ENCODE results near the gene RRAS. TPM values are rescaled to one million over a fixed set of nuclear protein-coding genes. Genes with fewer than 3 reads are reported as not detected.

RRAS gene
- polyA plus RNA-seq, 1 donor from 2014 or later: not detected

DNA sequence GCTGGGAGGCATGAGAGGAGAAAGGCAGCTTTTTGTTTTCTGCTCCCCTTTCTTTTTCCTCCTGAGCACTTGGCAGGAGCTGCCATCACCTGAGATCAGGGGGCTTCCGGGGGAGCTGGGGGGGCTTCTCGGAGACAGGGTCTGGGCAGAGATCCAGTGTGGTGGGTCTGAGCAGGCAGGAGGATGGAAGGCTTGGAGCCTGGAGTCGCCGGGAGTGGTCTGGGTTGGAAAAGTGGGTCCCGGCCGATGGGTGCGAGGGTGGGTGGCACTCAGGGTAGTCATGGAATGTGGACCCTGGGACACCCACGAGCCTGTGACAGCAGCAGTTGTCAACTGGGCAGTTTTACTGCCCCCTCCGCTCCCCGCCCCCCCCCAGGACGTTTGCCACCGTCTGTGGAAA is 47.2 kb upstream of the RRAS start:
- Histone ChIP-seq H3F3A (ENCODE audit: insufficient read depth, low read length, poor library complexity, severe bottlenecking) (no peaks in the 10 kb centered on the region), H3K4me3 (ENCODE audit: low read length) (no peak overlapping the region), H3K9me2 (ENCODE audit: insufficient read depth, low read length) (no peaks in the 10 kb centered on the region), H3K9me3 (ENCODE audit: low read length) (no peaks in the 10 kb centered on the region), H3K27me3 (ENCODE audit: insufficient read depth, low read depth, low read length) (no peaks in the 10 kb centered on the region), H3K9ac (ENCODE audit: low read length) (no peak overlapping the region), H3K79me2 (replicated peaks; ENCODE audit: insufficient read depth, low read length) (peaks cover 7% of the 10 kb centered on the region), H3K36me3 (ENCODE audit: insufficient read depth, low read length) (no peaks in the 10 kb centered on the region), H4K20me1 (ENCODE audit: insufficient read depth) (no peaks in the 10 kb centered on the region), H3K27ac (ENCODE audit: low read length) (no peak overlapping the region), H2AFZ (ENCODE audit: low read depth, low read length) (no peak overlapping the region), H3K4me2 (ENCODE audit: low read length) (no peak overlapping the region)
- TF ChIP-seq, protein P1, sequence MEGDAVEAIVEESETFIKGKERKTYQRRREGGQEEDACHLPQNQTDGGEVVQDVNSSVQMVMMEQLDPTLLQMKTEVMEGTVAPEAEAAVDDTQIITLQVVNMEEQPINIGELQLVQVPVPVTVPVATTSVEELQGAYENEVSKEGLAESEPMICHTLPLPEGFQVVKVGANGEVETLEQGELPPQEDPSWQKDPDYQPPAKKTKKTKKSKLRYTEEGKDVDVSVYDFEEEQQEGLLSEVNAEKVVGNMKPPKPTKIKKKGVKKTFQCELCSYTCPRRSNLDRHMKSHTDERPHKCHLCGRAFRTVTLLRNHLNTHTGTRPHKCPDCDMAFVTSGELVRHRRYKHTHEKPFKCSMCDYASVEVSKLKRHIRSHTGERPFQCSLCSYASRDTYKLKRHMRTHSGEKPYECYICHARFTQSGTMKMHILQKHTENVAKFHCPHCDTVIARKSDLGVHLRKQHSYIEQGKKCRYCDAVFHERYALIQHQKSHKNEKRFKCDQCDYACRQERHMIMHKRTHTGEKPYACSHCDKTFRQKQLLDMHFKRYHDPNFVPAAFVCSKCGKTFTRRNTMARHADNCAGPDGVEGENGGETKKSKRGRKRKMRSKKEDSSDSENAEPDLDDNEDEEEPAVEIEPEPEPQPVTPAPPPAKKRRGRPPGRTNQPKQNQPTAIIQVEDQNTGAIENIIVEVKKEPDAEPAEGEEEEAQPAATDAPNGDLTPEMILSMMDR (IDR thresholded peaks at IDR 0.05; ENCODE audit: poor library complexity, severe bottlenecking): no peak
- no peak for TF ChIP-seq TAF1 (IDR thresholded peaks at IDR 0.05; ENCODE audit: low read depth)
- no peak for TF ChIP-seq EZH2 (IDR thresholded peaks at IDR 0.05; ENCODE audit: borderline replicate concordance, insufficient read depth, low read length, poor library complexity, severe bottlenecking)
- no peak for TF ChIP-seq SMC3 (conservative IDR thresholded peaks at IDR 0.05; ENCODE audit: poor library complexity)

DNA sequence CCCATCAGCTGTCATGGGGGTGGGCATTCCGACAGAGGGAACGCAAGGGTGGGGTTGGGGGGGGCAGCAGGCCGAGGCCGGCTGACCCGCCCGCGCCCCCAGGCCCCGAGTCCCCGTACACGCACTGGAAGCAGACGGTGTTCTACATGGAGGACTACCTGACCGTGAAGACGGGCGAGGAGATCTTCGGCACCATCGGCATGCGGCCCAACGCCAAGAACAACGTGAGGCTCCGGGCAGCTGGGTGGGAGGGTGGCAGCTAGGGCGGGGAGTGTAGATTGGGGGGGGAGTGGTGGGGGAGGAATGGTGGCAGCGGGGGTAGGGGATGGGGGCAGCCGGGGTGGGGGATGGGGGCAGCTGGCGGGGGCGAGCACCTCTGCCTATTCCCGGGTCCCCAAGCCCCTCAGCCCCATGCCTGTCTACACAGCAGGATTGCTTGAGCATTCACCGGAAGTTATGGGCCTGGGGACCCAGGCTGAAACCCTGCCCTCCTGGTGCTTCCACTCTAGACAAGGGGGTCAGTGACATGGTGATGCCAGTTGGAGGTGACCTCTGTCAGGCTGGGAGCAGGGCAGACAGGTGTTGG is 46.7 kb upstream of the RRAS start:
- Histone ChIP-seq H3K9ac (ENCODE audit: low read length) (no peak overlapping the region), H3K27me3 (ENCODE audit: insufficient read depth, low read depth, low read length) (no peaks in the 10 kb centered on the region), H3K9me2 (ENCODE audit: insufficient read depth, low read length) (no peaks in the 10 kb centered on the region), H3K79me2 (replicated peaks; ENCODE audit: insufficient read depth, low read length) (peaks cover 2% of the 10 kb centered on the region), H3K4me2 (ENCODE audit: low read length) (no peak overlapping the region), H3K9me3 (ENCODE audit: low read length) (no peaks in the 10 kb centered on the region), H2AFZ (ENCODE audit: low read depth, low read length) (no peak overlapping the region), H3F3A (ENCODE audit: insufficient read depth, low read length, poor library complexity, severe bottlenecking) (no peaks in the 10 kb centered on the region), H4K20me1 (ENCODE audit: insufficient read depth) (no peaks in the 10 kb centered on the region), H3K4me3 (ENCODE audit: low read length) (no peak overlapping the region), H3K27ac (ENCODE audit: low read length) (no peak overlapping the region), H3K36me3 (ENCODE audit: insufficient read depth, low read length) (no peaks in the 10 kb centered on the region)
- TF ChIP-seq TAF1 (IDR thresholded peaks at IDR 0.05; ENCODE audit: low read depth): no peak
- TF ChIP-seq EP300 (conservative IDR thresholded peaks at IDR 0.05; ENCODE audit: poor library complexity, severe bottlenecking): no peak
- no peak for TF ChIP-seq SMC3 (conservative IDR thresholded peaks at IDR 0.05; ENCODE audit: poor library complexity)
- TF ChIP-seq, protein P2, sequence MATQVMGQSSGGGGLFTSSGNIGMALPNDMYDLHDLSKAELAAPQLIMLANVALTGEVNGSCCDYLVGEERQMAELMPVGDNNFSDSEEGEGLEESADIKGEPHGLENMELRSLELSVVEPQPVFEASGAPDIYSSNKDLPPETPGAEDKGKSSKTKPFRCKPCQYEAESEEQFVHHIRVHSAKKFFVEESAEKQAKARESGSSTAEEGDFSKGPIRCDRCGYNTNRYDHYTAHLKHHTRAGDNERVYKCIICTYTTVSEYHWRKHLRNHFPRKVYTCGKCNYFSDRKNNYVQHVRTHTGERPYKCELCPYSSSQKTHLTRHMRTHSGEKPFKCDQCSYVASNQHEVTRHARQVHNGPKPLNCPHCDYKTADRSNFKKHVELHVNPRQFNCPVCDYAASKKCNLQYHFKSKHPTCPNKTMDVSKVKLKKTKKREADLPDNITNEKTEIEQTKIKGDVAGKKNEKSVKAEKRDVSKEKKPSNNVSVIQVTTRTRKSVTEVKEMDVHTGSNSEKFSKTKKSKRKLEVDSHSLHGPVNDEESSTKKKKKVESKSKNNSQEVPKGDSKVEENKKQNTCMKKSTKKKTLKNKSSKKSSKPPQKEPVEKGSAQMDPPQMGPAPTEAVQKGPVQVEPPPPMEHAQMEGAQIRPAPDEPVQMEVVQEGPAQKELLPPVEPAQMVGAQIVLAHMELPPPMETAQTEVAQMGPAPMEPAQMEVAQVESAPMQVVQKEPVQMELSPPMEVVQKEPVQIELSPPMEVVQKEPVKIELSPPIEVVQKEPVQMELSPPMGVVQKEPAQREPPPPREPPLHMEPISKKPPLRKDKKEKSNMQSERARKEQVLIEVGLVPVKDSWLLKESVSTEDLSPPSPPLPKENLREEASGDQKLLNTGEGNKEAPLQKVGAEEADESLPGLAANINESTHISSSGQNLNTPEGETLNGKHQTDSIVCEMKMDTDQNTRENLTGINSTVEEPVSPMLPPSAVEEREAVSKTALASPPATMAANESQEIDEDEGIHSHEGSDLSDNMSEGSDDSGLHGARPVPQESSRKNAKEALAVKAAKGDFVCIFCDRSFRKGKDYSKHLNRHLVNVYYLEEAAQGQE (IDR thresholded peaks at IDR 0.05; ENCODE audit: borderline replicate concordance): no peak
- no peak for TF ChIP-seq MXI1 (conservative IDR thresholded peaks at IDR 0.05; ENCODE audit: poor library complexity, severe bottlenecking)
- TF ChIP-seq POLR2AphosphoS5 (IDR thresholded peaks at IDR 0.05): no peak
- TF ChIP-seq RAD21 (conservative IDR thresholded peaks at IDR 0.05): no peak
- TF ChIP-seq, protein P1 (IDR thresholded peaks at IDR 0.05; ENCODE audit: poor library complexity, severe bottlenecking): no peak
- no peak for TF ChIP-seq EZH2 (IDR thresholded peaks at IDR 0.05; ENCODE audit: borderline replicate concordance, insufficient read depth, low read length, poor library complexity, severe bottlenecking)

Data from neural cell (in vitro differentiated cells).